A549 treated with ZK216348 at 1 μM for 4 hours (cell line): Measurements from ENCODE around the gene FRMD5. TPM values are rescaled to one million over a fixed set of nuclear protein-coding genes. Genes with fewer than 3 reads are reported as not detected.

Experiments used
- total RNA-seq: library from RNA; stranded (reverse); fragments of 200-300 nt; extraction: Qiagen RNA extraction; gene quantifications from 5 replicates; pipeline ENCODE4 v1.2.3, GENCODE V29; 2022; ENCODE audit warnings: low read depth

Gene FRMD5
- 2.4 to 5.9 TPM (median 2.7 TPM) in 5 replicates for total RNA-seq

GRCh38 chr15:44195151-44195740 is at the start of gene FRMD5:
Gene FRMD5, minus strand, starts transcription at chr15:44195271.

DNA sequence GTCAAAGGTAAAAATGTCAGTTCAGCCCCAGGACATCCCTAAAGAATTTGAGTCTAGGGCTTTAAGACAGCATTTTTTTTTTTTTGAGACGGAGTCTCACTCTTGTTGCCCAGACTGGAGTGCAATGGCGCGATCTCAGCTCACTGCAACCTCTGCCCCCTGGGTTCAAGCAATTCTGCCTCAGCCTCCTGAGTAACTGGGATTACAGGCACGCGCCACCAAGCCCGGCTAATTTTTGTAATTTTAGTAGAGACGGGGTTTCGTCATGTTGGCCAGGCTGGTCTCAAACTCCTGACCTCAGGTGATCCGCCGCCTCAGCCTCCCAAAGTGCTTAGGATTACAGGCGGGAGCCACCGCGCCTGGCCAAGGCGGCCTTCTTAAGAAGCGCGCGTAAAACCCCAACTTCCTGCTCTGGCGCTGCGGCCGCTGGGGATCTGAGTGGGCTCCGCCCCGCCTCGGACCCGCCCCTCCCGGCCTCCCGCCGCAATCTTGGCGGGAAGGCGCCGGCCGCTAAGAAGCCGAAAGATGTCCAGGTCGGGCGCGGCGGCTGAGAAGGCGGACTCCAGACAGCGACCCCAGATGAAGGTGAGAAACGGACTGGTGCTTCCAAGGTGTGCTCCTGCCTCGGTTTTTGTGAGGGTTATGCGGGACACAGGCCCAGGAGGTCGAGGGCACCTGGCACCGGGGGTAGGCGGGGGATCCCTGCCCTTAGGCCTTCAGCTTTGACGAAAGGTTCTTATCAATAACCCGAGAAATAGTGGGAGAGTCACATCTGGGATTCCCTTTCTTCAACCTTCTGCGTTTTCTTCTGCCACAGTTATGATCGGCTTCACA is 368.3 kb downstream of the FRMD5 start, which contains the start of gene WDR76:
WDR76 (plus strand) TSS at position 495 of the 834 bp plus-strand sequence; CDS start at position 526, 31 bp downstream.

DNA sequence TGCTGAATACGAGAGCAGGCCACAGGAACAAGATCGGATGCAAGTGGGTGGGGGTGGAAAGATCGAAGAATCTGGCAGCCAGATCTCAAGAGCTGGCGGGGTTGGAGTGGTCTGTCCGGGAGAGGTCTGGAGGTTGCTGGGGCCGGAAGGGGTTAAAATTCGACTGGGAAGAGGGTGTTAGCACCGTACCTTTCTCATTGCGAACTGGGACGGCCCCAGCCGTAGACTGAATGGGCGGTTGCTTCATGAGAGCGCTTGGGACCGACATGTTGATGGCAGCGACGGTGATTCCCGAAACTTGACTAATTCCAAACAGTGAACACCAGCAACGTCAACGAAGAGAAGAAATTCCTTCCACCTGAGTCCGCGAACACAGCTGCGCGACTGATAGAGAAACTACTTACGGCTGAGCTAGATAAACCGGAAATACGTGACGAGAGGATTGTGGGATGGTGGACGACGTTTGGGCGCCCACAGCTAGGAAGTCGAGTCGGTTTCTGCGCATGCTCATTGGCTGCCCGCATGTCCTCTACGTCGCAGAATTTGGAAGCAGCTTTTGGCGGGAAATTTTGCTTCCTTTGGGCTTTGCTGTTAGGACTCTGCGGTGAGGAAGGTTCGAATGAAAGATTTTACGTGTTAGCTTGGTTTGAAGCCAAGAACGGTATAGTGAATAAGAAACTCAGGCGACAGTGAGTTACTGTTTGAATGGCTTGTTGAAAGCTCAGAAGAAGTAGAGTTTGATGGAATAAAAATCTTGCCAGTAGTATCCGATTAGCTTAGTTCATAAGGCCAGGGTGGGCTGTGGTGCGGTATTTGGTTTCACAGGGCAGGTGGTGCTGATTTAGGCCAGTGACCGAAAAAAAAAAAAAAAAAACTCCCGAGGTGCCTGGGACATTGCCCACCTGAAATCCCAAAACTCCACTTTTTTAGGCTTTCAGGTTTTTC is 370.5 kb downstream of the FRMD5 start, which contains the start of gene MFAP1:
MFAP1 (minus strand) TSS at position 389 of the 945 bp plus-strand sequence; CDS start at position 268, 121 bp downstream.

Other genes starting within 250 kb of the FRMD5 start
- gene GOLM2, start 93.4 kb upstream of the FRMD5 start, total RNA-seq, result 18.4 to 32.9 TPM (median 27.4 TPM) in 5 replicates
- 8.7 to 21.1 TPM (median 16.7 TPM) in 5 replicates for gene CTDSPL2, start 232.4 kb upstream of the FRMD5 start, total RNA-seq